Measurements from ENCODE around the gene PIEZO1. TPM values are rescaled to one million over a fixed set of nuclear protein-coding genes. Genes with fewer than 3 reads are reported as not detected.

Gene PIEZO1
- total RNA-seq, 1 donor: 197 TPM

- H3K4me3 ChIP-seq (ENCODE audit: low read depth, low read length): no peak overlapping the region
- TF ChIP-seq CTCF (IDR thresholded peaks at IDR 0.05; ENCODE audit: insufficient read depth, low read depth, low read length): no peak
- no peak for DNase-seq (ENCODE audit: low read depth)
Measured at GRCh38 chr16:88781140-88782077, 3.6 kb downstream of the PIEZO1 start.

GRCh38 chr16:88780142-88781062 lies 4.6 kb downstream of the PIEZO1 start:
- TF ChIP-seq CTCF (IDR thresholded peaks at IDR 0.05; ENCODE audit: insufficient read depth, low read depth, low read length): no peak
- DNase-seq (ENCODE audit: low read depth): no peak

GRCh38 chr16:88779406-88780141 lies 5.4 kb downstream of the PIEZO1 start:
- DNase-seq (ENCODE audit: low read depth): no peak
- no peak overlapping the region for H3K4me3 ChIP-seq (ENCODE audit: low read depth, low read length)
- TF ChIP-seq CTCF (IDR thresholded peaks at IDR 0.05; ENCODE audit: insufficient read depth, low read depth, low read length): no peak

More at GRCh38 chr16:88780142-88781062, 4.6 kb downstream of the PIEZO1 start:
- H3K4me3 ChIP-seq (ENCODE audit: low read depth, low read length): peak overlapping the region; percentile 12

- no peak for TF ChIP-seq CTCF (IDR thresholded peaks at IDR 0.05; ENCODE audit: insufficient read depth, low read depth, low read length)
- no peak overlapping the region for H3K4me3 ChIP-seq (ENCODE audit: low read depth, low read length)
- no peak for DNase-seq (ENCODE audit: low read depth)
Measured at GRCh38 chr16:88778541-88779065, 6.4 kb downstream of the PIEZO1 start.

GRCh38 chr16:88778271-88778525 lies 6.8 kb downstream of the PIEZO1 start:
- no peak overlapping the region for H3K4me3 ChIP-seq (ENCODE audit: low read depth, low read length)
- TF ChIP-seq CTCF (IDR thresholded peaks at IDR 0.05; ENCODE audit: insufficient read depth, low read depth, low read length): no peak
- DNase-seq (ENCODE audit: low read depth): no peak

All from fibroblast of villous mesenchyme (primary cell).